Breast epithelium (tissue), 3 donors: Measurements from ENCODE around the gene ASTN2.

ENCODE experiments used
- POLR2A ChIP-seq: fragments of 450-650 bp; IDR thresholded peaks from one replicate; pipeline ENCODE4 v1.6.1; 2016; ENCODE audit warnings: antibody characterized with exemption, mild to moderate bottlenecking, moderate library complexity
- POLR2AphosphoS5 ChIP-seq, 3 donors: sonication (generic); formaldehyde crosslinking; IDR thresholded peaks; one replicate each; pipeline ENCODE4 v1.6.1; 2017; ENCODE audit warnings: antibody characterized with exemption in 3 of 3
- TF ChIP-seq, protein P1 (sequence below), 3 donors: fragments of 450-650 bp; IDR thresholded peaks; one replicate each; pipeline ENCODE4 v1.5.1; 2016 to 2017; ENCODE audit warnings: antibody characterized with exemption in 3 of 3, mild to moderate bottlenecking in 3 of 3, moderate library complexity in 3 of 3

DNA sequence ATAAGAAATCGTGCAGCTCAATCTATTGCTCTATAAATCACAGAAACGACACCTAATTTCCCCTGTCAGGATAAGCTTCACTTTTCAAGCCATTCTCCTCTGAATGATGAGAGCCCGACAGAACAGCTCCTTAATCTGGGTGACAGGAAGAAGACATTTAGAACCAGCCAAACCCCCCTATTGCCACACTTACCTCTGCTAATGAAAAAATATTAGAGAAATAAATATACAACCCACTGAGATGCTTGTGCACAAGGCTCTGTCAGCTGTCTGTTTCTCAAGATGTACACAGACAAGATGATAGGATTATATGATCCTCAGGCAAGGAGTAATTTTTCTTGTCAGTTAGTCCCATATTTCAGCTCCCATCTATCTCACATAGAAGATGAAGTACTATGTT lies 785.2 kb downstream of the ASTN2 start:
- TF ChIP-seq, protein P1, sequence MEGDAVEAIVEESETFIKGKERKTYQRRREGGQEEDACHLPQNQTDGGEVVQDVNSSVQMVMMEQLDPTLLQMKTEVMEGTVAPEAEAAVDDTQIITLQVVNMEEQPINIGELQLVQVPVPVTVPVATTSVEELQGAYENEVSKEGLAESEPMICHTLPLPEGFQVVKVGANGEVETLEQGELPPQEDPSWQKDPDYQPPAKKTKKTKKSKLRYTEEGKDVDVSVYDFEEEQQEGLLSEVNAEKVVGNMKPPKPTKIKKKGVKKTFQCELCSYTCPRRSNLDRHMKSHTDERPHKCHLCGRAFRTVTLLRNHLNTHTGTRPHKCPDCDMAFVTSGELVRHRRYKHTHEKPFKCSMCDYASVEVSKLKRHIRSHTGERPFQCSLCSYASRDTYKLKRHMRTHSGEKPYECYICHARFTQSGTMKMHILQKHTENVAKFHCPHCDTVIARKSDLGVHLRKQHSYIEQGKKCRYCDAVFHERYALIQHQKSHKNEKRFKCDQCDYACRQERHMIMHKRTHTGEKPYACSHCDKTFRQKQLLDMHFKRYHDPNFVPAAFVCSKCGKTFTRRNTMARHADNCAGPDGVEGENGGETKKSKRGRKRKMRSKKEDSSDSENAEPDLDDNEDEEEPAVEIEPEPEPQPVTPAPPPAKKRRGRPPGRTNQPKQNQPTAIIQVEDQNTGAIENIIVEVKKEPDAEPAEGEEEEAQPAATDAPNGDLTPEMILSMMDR (IDR thresholded peaks at IDR 0.05): no peak
- TF ChIP-seq POLR2A (no peak), POLR2AphosphoS5 (IDR thresholded peaks at IDR 0.05) (no peak)
